HPDE6-E6E7 (cell line): Measurements from ENCODE around the gene MACROH2A1.

Source experiments
- DNase-seq: peaks from one replicate; pipeline ENCODE4 v3.0.0; 2011; ENCODE audit warnings: missing footprints; ENCODE audit errors: extremely low spot score

MACROH2A1 gene

DNA sequence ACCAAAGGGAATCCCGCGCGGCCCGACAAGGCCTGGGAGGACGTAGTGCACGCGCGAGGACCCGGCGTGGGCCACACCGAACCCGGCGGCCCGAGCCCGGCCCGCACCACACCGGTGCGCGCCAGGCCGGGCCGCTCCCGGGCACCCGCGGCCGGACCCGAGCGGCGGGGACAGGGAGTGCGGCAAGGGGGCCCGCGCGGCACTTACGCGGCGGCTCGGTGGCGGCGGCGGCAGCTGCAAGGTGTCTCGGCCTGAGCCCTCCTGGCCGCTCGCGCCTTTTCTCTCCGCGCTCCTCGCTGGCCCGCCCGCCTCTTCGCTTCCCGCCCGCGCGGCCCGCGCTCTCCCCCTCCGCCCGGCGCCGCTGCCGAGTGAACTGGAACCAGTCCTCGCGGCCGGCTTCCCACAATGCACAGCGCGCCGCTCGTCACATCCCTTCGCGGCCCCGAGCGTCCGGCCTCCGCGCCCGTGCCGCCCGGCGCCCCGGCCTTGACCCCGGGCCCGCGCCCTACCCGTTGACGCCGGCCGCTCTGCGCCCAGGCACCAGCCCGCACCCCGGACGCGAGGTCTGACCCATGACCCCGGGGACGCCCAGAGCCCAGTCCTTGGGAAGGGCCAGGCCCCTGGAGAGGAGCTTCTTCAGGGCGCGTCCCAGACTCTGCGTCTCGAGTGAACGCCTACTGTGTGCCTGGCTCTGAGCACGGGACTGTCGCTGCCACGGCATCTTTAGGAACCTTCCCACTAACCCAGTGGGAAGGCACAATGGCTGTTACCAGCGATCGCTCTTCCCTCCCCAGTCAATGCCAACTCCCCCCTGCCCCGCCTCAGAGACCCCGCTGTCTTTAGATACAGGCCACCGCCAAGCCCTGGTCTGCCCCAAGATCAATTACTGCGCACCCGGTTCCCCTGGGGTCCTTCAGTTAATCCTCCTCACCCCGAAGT, at the start of gene MACROH2A1:
TSS of gene MACROH2A1 (minus strand) at position 377 of the 939 bp plus-strand sequence. CDS start 10,138 bp downstream, outside the sequence.
- DNase-seq, result no peak

DNA sequence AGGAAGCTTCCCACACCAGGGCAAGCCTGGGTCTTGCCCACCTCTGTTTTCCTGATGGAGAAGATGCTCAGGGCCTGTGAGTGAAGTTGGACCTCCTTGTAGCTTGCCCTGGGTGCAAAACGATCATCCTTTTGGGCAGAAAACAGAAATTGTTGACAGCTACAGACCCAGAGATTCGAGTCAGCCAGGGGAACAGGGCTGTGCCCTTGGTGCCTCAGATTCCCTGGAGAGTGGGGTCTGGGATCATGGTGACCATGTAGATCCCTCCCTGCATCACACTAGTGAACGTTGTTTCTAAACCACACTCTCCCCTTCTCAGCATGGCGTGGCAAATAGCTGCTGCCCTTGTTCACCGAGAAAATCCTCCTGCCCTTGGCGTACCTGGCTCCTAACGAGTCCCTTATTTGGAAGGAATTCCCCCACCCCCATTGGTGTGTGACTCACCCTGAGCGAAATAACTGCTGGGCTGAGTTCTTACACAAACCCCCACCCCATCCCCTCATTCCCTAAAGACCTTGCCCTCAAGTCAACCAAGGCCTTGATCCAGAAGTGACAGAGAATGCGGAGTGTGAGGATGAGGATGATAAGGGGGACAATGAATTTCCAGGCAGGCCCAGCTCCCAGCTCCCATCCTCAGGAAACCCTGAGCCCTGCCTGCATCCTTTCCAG, 49.2 kb upstream of the MACROH2A1 start:
- no peak for DNase-seq

DNA sequence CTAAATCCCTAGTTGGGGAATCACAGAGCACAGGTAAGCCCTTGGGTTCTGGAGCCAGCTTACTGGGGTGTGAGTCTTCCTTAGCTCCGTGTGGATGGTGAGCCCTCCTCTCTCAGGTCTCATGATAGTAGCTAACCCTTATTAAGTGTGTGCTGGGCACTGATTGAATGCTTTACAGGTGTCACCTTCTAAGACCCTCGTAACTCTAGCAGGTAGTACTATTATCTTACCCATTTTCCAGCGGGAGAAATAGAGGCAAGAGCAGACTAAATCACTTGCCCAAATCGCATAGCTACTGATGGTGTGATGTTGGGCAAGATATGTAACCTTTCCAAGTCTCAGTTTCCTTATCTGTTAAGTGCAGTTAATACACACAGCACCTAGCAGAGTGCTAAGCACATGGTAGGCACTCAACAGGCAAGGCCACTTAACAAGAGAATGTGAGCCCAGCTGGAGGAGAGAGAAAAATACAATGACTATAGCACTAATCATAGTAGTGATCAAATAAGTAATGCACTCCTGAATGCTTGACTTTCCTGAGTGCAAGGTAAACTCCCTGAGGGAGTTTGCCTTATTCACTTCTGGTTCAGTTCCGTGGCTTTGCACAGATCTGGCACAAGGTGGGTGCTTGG, 48.4 kb upstream of the MACROH2A1 start, which contains the start of gene DCANP1:
TSS of gene DCANP1 (minus strand) at position 51 of the 632 bp plus-strand sequence. CDS start 240 bp downstream, outside the sequence.
- no peak for DNase-seq

DNA sequence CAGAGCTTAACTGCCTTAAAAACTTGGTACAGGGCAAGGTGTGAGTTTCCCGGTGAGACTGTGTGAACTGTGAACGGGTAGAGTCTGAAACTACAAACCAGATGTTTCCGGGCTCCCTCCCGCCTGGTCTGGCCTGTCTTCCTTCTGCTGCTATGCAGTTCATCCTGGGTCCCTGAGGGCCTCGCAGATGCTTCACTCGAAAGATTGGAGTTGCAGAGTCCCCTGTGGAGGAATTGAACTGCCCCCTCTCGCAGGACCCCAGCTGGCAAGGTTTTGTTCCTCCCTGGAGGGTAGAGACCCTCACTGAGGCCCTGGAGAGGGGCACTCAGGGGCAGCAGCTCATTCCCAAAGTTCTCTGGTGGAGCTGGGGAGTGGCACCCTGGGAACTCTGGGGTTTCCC, 47.6 kb upstream of the MACROH2A1 start:
- DNase-seq, result no peak

DNA sequence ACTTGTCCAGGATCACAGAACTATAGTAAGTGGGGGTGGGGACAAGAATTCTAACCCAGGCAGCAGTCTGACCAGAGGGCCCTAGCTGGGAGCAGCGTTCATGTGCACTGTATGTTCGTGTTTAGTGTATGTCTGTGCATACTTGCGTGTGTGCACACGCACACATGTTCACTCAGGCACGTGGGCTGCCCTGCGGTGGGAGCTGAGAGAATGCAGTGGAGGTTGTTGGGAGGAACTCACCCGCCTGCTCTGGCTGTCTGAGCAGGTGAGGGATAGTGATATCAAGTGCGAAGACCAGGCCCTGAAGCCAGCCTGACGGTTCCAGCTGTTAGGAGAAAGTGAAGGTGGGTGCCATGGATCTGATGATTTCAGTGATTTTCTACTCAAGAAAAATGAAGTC, 47.2 kb upstream of the MACROH2A1 start:
- no peak for DNase-seq

DNA sequence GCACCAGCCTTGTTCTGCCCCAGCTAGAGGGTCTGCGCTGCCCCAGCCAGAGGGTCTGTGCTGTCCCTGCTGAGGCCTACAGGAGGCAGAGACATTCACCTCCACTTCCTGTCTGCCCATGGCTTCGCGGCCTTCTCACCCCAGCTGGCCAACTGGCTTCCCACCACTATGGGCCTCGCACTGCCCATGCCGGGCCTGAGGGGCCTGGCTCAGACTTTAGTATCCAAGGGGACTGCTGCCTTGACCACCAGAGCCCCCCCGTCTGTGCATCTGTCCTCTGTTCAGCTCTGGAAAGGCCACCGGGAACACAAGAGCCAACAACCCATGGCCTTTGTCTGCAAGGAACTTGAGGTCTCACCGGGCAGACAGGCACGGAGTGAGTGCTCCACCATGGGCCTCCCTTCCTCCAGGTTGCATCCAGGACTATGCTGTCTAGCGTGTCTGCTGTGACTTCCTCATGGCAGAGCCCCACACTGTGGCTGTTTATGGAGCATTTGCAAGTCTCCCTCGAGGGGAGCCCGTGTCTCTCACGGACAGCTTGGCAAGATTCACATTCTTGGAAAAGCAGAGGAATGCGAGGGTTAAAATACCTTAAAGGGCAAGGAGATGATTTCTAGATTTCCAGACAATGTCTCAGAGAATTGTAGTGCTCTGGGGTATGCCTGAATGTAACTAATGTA, 46.4 kb upstream of the MACROH2A1 start:
- no peak for DNase-seq

DNA sequence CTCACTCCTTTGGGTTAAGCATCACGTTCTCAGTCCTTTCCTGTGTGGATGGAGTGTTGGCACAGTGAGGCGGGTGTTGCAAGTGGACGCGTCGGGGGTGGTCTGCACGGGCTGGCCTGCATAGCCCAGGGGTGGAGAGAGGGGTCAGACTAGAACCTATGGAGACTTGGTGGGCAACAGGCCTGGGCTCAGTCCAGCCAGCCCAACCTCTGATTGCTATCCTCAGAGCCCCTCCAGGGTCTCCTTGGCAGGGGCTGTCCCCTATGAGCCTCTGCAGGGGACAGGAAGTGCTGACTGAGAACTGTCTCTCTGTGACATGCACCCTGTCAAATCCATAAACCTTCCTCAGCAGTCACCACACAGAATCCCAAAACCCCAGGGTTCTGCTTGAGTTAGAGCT, 45.9 kb upstream of the MACROH2A1 start:
- no peak for DNase-seq

DNA sequence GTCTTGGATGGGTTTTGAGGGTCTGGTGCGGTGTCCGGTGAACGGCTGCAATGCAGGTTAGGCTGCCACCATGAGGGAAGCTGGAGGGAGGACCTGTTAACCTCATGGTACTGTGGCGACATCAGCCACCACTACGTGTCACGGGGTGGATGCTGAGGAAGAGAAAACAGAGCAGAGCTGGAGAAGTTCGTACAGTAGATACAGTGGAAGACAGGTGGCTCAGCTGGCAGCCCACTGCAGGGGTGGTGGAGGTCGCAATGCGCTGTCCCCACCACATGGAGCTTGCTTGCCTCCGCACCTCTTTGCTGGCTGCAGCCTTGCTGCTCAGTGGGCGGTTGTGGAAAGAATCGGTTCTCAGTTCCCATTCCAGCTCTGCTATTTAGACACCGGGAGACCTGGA, 45.3 kb upstream of the MACROH2A1 start:
- no peak for DNase-seq

DNA sequence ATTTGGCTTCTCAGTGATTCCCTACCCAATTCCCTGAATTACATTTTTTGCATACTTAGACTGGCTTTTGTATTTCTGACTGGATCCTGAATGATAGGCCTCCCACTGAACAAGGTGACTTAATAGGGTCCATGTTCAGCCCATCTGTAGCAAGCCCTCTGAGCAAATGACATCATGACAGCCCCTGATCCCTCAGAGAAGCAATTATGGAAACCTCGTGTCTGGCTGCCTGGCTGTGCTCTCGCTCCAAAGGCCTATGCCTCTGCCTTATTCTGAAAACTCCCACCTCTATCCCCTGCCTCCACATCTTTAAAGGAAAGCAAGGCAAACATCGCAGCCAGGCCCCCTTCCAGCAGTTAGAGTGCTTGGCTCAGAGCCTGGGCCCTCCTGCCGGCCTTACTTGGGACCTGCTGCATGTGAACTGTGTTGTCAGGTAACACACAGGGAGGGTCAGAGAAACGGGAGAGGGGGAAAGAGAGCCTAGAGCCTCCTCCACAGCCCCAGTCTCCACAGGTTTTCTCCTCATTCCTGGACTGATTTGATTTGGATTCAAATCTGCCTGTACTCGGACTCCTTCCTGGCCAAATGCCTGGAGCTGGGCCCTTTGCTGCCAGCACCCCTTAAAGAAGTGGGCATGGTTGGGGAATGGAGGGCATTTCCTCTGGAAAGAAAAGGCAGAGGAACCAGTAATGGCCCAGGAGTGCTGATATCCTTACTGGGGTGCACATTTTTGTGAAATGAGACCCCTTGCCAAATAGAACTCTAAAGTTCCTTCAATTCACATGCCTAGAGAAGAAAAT, 44.3 kb upstream of the MACROH2A1 start:
- DNase-seq, result no peak

DNA sequence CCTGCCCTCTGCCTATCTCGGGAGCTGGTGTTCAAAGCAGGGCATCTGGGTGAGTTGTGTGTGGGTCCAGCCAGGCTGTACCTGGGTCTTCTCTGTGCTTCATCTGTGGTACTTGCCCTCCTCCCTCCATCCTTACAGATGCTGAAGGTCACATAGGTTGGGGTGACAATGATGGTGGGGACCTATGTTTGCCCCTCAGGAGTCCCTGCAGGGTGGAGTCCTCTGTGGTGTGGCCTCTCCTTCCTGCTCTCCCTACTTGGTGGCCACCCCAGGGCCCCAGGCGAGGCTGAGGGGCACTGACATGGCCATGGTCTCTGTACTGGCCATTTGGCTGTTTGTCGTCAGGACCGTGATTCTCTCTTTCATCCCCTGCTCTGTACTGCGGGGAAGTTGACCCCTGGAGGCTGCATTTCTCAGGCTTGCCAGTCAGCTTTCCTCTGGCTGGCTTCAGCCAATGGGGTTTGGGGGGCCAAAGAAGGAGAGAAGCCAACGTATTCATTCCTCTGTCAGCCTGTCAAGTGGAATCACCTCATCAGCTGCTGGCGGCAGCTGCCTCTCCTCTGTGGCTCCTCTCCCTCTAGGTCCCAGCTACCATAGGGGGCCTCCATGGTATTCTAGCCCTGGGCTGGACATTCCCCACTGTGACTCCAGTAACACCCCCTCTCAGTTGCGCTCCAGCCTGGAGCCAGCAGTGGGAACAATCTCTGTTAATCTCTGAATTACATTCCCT, 43.6 kb upstream of the MACROH2A1 start:
- DNase-seq, result no peak

DNA sequence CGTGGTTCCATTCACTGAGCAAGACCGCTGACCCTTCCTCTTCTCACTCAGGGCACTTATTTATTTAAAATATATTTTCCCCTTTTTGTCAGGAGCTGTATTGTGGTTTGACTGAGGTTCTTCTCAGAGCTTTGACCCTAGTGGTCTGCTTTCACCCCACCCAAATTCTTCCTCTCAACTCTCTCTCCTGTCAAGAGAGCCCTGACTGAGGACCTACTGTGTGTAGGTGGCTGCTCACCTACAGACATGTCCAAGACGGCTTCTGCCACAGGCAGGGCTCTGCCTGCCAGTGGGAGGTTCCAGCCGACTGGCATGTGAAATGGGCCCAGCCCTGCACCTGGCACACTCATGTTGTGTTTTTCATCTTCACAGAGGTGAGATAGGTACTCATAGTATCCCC, 42.9 kb upstream of the MACROH2A1 start:
- DNase-seq, result no peak

DNA sequence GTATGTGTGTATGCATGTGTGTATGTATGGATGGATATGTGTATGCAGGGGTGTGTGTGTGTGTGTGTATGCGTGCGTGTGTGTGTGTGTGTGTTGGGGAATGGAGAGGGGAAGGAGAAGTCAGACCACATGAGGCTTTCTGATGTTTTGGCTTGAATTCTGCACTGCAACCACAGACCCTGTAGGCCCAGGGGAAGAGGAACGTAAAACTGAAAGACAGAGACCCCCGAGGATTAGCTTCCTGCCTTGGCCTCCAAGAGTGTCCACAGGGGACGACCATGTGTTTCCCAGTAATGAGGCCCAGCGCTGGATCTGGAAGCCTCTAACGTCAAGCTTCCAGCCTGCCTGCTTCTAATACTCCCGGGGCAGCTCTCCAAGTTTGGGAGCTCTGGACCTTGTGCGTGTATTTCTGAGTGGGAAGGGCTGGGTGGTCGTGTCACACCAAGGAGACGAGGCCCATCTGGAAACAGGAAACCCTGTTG, 42.4 kb upstream of the MACROH2A1 start:
- no peak for DNase-seq

DNA sequence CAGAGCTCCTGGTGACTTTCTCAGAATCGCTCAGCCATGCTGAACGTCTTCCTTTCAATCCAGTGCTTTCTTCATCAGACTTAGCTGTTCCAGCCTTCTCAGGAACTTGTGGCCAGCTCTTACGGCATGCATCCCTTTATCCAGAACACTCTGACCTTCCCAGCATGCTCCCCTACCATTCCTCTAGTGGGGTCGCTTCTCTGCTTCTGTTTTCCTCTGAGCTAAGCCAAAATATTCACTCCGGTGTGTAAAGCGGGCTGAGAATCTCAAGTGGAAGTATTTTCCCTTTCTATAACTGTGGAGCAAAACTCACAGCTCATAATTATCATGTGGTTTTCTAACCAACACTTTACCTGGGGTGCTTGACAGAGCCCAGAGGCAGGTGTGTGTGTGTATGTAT, 41.9 kb upstream of the MACROH2A1 start:
- DNase-seq, result no peak

DNA sequence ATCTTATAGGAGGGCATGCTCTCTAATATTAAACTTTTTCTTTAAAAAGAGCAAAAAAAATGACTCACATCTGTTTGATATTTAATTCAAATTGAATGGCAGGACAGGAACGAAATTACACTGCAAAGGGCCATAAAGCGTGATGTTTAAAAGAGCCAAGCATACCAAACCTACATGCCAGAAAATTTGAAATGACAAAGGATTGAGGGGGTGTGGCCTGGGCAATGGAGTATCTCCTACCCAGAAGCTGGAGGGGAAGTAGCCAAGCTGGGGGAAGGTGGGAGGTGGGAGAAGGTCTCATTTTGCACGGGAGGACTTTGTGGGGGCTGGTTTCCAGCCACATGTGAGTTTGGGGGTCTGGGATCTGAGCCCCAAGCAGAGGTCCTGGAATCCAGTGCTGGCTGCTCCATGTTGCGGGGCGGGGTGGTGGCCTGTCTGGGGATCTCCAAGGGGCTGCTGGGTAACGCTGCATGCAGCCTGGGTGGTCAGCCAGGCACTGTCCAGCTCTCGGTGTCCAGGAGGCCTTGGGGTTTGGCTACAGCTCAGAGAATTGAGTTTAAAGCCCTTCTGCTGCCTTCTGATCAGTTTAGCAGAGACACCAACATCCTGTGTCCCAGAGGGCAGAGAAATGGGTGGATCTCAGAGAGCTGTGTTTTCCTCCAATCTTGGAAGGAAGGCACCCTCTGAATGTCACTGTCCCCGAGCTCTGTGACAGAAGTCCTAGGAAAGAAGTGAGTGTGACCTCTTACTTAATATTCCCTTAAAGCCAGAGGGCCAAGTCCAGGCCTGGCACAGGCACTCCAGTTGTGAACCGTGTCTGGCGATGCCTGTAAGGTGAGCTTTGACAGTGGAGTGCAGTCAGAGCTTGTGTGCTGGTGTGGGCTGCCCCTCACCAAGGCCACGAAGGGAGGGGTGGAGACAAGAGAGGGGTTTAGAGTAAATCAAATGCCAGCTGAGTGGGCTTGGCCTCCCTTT, 40.5 kb upstream of the MACROH2A1 start:
- DNase-seq, result no peak

DNA sequence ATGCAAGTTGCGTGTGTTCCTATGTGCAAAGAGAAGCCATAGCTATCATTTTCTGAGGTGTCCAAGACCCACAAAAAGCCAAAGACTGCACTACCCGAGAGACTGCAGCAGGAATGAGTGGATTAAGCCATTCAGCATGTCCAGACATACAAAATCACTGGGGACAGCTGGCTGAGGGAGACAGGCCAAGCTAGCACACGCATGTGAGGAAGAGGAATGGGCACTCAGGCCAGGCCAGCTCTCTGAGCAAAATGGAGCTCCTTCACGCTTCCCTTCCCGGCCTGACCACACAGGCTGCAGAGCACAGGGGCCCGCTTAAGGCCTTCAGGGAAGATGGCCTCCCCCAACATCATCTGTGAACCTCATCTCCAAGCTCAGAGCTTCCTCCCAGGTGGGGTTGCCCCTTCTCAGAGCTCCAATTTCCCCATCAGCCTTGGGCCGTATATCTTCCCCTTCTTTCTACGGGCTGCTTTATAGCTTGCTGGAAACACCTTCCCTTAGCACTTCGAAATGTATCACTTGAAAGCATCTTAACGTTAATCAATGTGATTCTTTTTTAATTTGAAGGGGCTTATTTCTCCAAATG, 39.7 kb upstream of the MACROH2A1 start:
- no peak for DNase-seq

DNA sequence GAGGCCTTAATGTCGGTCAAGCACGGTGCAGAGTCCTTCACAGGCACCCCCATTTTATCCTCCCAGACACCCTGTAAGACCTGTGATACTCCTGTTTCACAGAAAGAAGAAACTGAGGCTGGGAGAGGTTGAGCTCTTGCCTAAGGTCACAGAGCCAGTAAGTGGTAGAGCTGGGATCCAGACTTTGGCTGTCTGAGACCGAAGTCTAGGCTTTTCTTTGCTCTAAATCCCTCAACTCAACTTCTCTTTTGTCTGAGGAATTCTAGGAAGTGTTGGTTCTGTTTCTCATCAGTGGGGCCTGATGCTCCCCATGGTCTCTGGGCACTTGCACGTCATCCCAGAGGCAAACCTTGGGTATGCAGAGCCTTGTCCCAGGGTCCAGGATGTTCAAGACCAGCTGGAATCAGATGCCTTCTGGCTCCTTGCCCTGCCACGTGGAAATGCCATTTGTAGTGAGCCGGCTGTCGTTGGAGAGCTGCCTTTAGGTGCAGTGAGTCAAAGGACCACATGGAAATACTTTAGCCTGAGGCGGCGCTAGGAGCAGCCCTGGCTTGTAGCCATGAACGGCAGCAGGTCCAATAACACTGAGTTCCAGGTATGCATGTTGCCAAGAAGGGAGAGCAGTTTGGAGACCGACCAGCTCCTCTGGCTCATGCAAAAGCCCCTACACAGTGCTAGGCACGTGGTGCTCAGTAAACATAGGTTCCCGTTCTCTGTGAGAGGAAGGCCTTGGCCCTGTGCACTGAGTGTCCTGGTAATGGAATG, 38.9 kb upstream of the MACROH2A1 start:
- peak; percentile 27 for DNase-seq

DNA sequence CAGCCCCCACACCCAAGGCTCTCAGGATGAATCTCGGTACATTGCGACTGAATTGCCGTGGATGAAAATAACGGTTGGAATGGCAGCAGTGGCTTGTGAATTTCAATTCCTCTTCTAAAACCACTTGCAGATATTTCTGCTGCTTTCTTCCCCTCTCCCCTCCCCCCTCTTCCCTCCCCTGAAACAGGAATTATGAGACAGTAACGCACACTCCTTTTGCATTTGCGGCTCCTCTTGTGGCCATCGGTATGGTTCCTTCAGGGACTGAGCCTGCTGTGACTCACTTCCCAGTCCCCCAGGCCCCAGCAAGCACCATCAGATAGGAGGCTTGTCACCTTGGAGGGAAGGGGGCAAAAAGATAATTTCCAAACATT, 38.4 kb upstream of the MACROH2A1 start:
- DNase-seq, result no peak

DNA sequence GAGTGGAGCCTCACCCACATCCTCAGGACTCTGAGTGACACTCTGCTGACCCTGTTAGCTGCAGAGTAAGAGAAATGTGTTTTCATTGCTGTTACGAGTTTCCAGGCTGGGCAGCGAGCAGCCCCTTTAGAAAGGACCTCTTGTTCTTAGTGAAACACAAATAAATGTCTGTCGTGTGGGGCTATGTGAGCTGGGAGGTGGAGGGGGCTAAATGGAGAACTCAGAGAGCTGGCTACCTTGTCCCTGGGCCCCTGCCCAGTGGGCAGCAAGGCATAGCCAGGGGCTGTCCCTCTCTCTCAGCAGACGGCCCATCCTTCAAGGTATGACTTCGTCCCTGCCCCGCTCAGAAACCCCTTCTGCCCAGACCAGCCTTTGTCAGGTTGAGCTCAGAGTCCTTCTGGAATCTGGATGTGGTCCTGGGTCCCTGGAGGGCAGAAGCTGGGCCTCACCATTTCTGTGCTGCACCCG, 38.0 kb upstream of the MACROH2A1 start:
- no peak for DNase-seq
